Stomach (tissue), 4 donors: ENCODE data around the gene C4B.

Source experiments
- CTCF ChIP-seq, 7 experiments: fragments of 450-650 bp in 4 of 7; fragments of 200-600 bp in 3 of 7; sonication (generic) in 3 of 7; IDR thresholded peaks; one replicate each; pipeline ENCODE4 v1.5.1; 2016 to 2019; ENCODE audit warnings: antibody characterized with exemption in 7 of 7, control low read depth in 2 of 7, mild to moderate bottlenecking in 1 of 7
- EP300 ChIP-seq: sonication (generic); formaldehyde crosslinking; IDR thresholded peaks from one replicate; pipeline ENCODE4 v1.6.1; 2017; ENCODE audit warnings: antibody characterized with exemption
- POLR2A ChIP-seq, 4 donors: fragments of 450-650 bp; IDR thresholded peaks; one replicate each; pipeline ENCODE4 v1.6.1; 2016; ENCODE audit warnings: antibody characterized with exemption in 4 of 4, control low read depth in 2 of 4, mild to moderate bottlenecking in 1 of 4, moderate library complexity in 1 of 4
- POLR2AphosphoS5 ChIP-seq, 3 donors: sonication (generic); formaldehyde crosslinking; IDR thresholded peaks; one replicate each; pipeline ENCODE4 v1.6.1; 2016; ENCODE audit warnings: antibody characterized with exemption in 3 of 3

GRCh38 chr6:31972709-31973350 is 41.8 kb upstream of the C4B start:
- TF ChIP-seq CTCF (IDR thresholded peaks at IDR 0.05), result no peak
- TF ChIP-seq POLR2AphosphoS5 (IDR thresholded peaks at IDR 0.05), result no peak
- TF ChIP-seq EP300, result no peak
- no peak for TF ChIP-seq POLR2A (IDR thresholded peaks at IDR 0.05)
